WI38 (cell line): ENCODE measurements around the gene FZD7.

ENCODE experiments used
- H3K4me3 ChIP-seq: 2 replicates; pipeline ENCODE4 v1.5.1; 2011; ENCODE audit warnings: low read depth, mild to moderate bottlenecking, control low read depth, low read length
- CTCF ChIP-seq: IDR thresholded peaks from 2 replicates; pipeline ENCODE4 v1.5.1; 2012; ENCODE audit warnings: low read depth, mild to moderate bottlenecking, control low read depth, low read length

FZD7 gene

GRCh38 chr2:202031246-202031951, 2.3 kb upstream of the FZD7 start:
- TF ChIP-seq CTCF = no peak
- H3K4me3 ChIP-seq = peak overlapping the region; percentile 79

DNA sequence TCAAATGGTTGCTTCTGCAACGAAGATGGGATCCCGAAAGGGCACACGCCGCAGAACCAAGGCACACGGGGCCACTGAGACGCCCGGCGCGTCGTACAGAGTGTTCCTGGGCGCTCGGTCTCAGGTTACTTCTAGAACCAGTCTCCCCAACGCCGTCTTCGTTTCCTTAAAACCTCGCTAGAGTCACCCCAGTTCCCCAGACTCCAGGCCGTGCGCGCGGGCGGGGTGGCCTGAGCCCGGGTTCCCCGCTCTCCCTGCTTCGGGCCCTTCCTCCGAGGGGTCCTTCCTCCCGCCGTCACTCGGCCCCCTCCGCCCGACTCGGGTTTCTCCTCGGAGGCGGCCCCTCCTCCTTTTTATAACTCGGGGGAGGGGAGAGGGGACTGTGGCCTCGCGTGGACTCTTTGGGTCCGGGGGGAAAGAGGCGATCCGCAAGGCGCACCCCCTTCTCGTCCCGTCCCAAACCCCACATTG, 774 bp upstream of the FZD7 start:
- peak overlapping the region; percentile 79 for H3K4me3 ChIP-seq
- no peak for TF ChIP-seq CTCF

GRCh38 chr2:202034249-202035088, 814 bp downstream of the FZD7 start:
- TF ChIP-seq CTCF = no peak
- H3K4me3 ChIP-seq = peak overlapping the region; percentile 93

DNA sequence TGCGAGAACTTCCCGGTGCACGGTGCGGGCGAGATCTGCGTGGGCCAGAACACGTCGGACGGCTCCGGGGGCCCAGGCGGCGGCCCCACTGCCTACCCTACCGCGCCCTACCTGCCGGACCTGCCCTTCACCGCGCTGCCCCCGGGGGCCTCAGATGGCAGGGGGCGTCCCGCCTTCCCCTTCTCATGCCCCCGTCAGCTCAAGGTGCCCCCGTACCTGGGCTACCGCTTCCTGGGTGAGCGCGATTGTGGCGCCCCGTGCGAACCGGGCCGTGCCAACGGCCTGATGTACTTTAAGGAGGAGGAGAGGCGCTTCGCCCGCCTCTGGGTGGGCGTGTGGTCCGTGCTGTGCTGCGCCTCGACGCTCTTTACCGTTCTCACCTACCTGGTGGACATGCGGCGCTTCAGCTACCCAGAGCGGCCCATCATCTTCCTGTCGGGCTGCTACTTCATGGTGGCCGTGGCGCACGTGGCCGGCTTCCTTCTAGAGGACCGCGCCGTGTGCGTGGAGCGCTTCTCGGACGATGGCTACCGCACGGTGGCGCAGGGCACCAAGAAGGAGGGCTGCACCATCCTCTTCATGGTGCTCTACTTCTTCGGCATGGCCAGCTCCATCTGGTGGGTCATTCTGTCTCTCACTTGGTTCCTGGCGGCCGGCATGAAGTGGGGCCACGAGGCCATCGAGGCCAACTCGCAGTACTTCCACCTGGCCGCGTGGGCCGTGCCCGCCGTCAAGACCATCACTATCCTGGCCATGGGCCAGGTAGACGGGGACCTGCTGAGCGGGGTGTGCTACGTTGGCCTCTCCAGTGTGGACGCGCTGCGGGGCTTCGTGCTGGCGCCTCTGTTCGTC, 1.7 kb downstream of the FZD7 start:
- TF ChIP-seq CTCF = peak; percentile 64
- peak overlapping the region; percentile 93 for H3K4me3 ChIP-seq

GRCh38 chr2:202035941-202036372, 2.3 kb downstream of the FZD7 start:
- no peak for TF ChIP-seq CTCF
- peak overlapping the region; percentile 93 for H3K4me3 ChIP-seq

DNA sequence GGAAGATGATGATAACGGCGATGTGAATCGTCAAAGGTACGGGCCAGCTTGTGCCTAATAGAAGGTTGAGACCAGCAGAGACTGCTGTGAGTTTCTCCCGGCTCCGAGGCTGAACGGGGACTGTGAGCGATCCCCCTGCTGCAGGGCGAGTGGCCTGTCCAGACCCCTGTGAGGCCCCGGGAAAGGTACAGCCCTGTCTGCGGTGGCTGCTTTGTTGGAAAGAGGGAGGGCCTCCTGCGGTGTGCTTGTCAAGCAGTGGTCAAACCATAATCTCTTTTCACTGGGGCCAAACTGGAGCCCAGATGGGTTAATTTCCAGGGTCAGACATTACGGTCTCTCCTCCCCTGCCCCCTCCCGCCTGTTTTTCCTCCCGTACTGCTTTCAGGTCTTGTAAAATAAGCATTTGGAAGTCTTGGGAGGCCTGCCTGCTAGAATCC, 3.0 kb downstream of the FZD7 start:
- no peak for TF ChIP-seq CTCF

More for the DNA sequence above, 3.0 kb downstream of the FZD7 start:
- H3K4me3 ChIP-seq = peak overlapping the region; percentile 93
